K562 (cell line): ENCODE measurements around the gene LRRC74B. TPM values are rescaled to one million over a fixed set of nuclear protein-coding genes. Genes with fewer than 3 reads are reported as not detected.
A peak's percentile ranks its signal among the peaks of the same experiment; 100 is the strongest.

Experiments used
- ATAC-seq: fragments of 200-7000 bp; cut with Tn5 transposase; 3 replicates; pipeline ENCODE4 v1.9.1; 2020; ENCODE audit warnings: moderate library complexity
- BruUV-seq: library from RNA; stranded (reverse); fragments of 400-500 nt; replicated peaks from 2 replicates; lab custom pipeline; 2021; lab: Mats Ljungman, UMichigan
- CTCF ChIA-PET: fragments of 300-600 bp; formaldehyde crosslinking; extraction: SDS; loops from one replicate; lab custom pipeline; 2021; ENCODE audit warnings: low intra/inter-chr PET ratio; lab: Yijun Ruan, JAX
- POLR2A ChIA-PET: fragments of 300-600, 350-650 bp; sonication (Branson Sonifier 250); formaldehyde crosslinking; extraction: SDS; loops from one replicate; lab custom pipeline; 2021; ENCODE audit warnings: antibody characterized with exemption, inconsistent platforms; lab: Yijun Ruan, JAX
- DNase-seq, 4 experiments: peaks; one replicate each; pipeline versions ENCODE4 v3.0.0 to v3.0.0-alpha.2; 2011 to 2018; ENCODE audit warnings: low spot score in 3 of 4, mixed read lengths in 3 of 4; ENCODE audit errors: extremely low read depth in 1 of 4
- FAIRE-seq: peaks from 2 replicates; lab custom pipeline; 2011; peaks lifted over from hg19 to GRCh38; lab: Jason Lieb, UNC
- H2AFZ ChIP-seq: 2 replicates; pipeline ENCODE4 v1.6.0; 2011; ENCODE audit warnings: low read depth, low read length, control low read depth, inconsistent platforms
- H3K27ac ChIP-seq: fragments of 200-600 bp; 3 replicates; pipeline ENCODE4 v1.8.0; 2011; ENCODE audit warnings: low read depth, mild to moderate bottlenecking, control low read depth, inconsistent platforms, low read length, moderate library complexity, mixed read lengths; ENCODE audit errors: extremely low read depth
- H3K27me3 ChIP-seq, 2 experiments: fragments of 300-600 bp in 1 of 2; 2 replicates in 1 of 2; 3 replicates in 1 of 2; pipeline versions ENCODE4 v1.6.0 to v1.8.0; 2011; ENCODE audit warnings: inconsistent platforms in 2 of 2, low read length in 2 of 2, mild to moderate bottlenecking in 1 of 2, mixed read lengths in 1 of 2, moderate library complexity in 1 of 2; ENCODE audit not compliant: control insufficient read depth in 2 of 2, insufficient read depth in 2 of 2
- H3K36me3 ChIP-seq: fragments of 300-600 bp; 3 replicates; pipeline ENCODE4 v1.8.0; 2011; ENCODE audit warnings: mild to moderate bottlenecking, low read length, inconsistent platforms; ENCODE audit not compliant: control insufficient read depth, insufficient read depth
- H3K4me1 ChIP-seq, 2 experiments: fragments of 200-600 bp in 1 of 2; replicated peaks in 1 of 2; 2 replicates in 1 of 2; 3 replicates in 1 of 2; pipeline versions ENCODE4 v1.5.1 to v1.8.0; 2011; ENCODE audit warnings: inconsistent platforms in 2 of 2, low read length in 2 of 2, mild to moderate bottlenecking in 1 of 2, mixed read lengths in 1 of 2, moderate library complexity in 1 of 2; ENCODE audit not compliant: control insufficient read depth in 2 of 2, insufficient read depth in 2 of 2
- H3K4me2 ChIP-seq: 2 replicates; pipeline ENCODE4 v1.6.1; 2011; ENCODE audit warnings: low read length, control low read depth, inconsistent platforms, mixed read lengths; ENCODE audit not compliant: insufficient read depth
- H3K4me3 ChIP-seq: fragments of 200-600 bp; sonication (generic), shearing (Covaris generic); 2 replicates; pipeline ENCODE4 v1.5.1; 2016; ENCODE audit warnings: control low read depth, inconsistent platforms
- H3K79me2 ChIP-seq: fragments of 200-600 bp; 3 replicates; pipeline ENCODE4 v1.8.0; 2011; ENCODE audit warnings: low read length, inconsistent platforms; ENCODE audit not compliant: control insufficient read depth, insufficient read depth
- H3K9ac ChIP-seq, 2 experiments: 2 replicates each; pipeline versions ENCODE4 v1.6.0 to v1.6.1; 2011; ENCODE audit warnings: low read depth in 2 of 2, low read length in 2 of 2, control low read depth in 1 of 2, inconsistent platforms in 1 of 2, mild to moderate bottlenecking in 1 of 2, mixed read lengths in 1 of 2; ENCODE audit not compliant: insufficient read depth in 1 of 2
- H3K9me1 ChIP-seq: one replicate; pipeline ENCODE4 v1.6.0; 2011; ENCODE audit warnings: inconsistent platforms, mild to moderate bottlenecking, low read length, moderate library complexity; ENCODE audit not compliant: control insufficient read depth, insufficient read depth
- H3K9me3 ChIP-seq: replicated peaks from 2 replicates; pipeline ENCODE4 v1.5.1; 2011; ENCODE audit warnings: low read depth, low read length, inconsistent platforms; ENCODE audit not compliant: control insufficient read depth, insufficient read depth
- H4K20me1 ChIP-seq: replicated peaks from 2 replicates; pipeline ENCODE4 v1.6.1; 2011; ENCODE audit warnings: low read length, inconsistent platforms, mixed read lengths; ENCODE audit not compliant: control insufficient read depth, insufficient read depth
- CHD2 ChIP-seq: IDR thresholded peaks from 2 replicates; pipeline ENCODE4 v1.6.1; 2011; ENCODE audit warnings: low read depth, low read length
- E2F3 ChIP-seq: fragments of 250-450 bp; sonication (Bioruptor Pico); IDR thresholded peaks from 2 replicates; pipeline ENCODE4 v1.4.0; 2020; ENCODE audit warnings: mild to moderate bottlenecking
- ETS1 ChIP-seq: conservative IDR thresholded peaks from 2 replicates; pipeline ENCODE4 v1.6.1; 2011; ENCODE audit warnings: low read depth, mild to moderate bottlenecking, low read length; ENCODE audit not compliant: control insufficient read depth
- FOXO4 ChIP-seq: fragments of 450-650 bp; formaldehyde crosslinking; IDR thresholded peaks from 2 replicates; pipeline ENCODE4 v1.4.0; 2020; ENCODE audit warnings: mild to moderate bottlenecking, moderate library complexity
- JUNB ChIP-seq: fragments of 450-650 bp; formaldehyde crosslinking; conservative IDR thresholded peaks from 2 replicates; pipeline ENCODE4 v1.4.0; 2020; ENCODE audit warnings: mild to moderate bottlenecking
- KDM5B ChIP-seq: fragments of 200-600 bp; sonication (generic); IDR thresholded peaks from 2 replicates; pipeline ENCODE4 v1.6.1; 2012; ENCODE audit warnings: low read depth, mild to moderate bottlenecking, moderate library complexity, low read length, control low read depth, inconsistent platforms; ENCODE audit not compliant: insufficient replicate concordance
- MYC ChIP-seq, 2 experiments: fragments of 250-450 bp in 1 of 2; sonication (Bioruptor Pico) in 1 of 2; IDR thresholded peaks; 2 replicates each; pipeline versions ENCODE4 v1.5.1 to v1.6.1; 2012 to 2021; ENCODE audit warnings: low read depth in 2 of 2, borderline replicate concordance in 1 of 2, improper control_type of control experiment in 1 of 2, low read length in 1 of 2, mild to moderate bottlenecking in 1 of 2, moderate library complexity in 1 of 2
- NR2C2 ChIP-seq, 2 experiments: fragments of 200-800 bp in 1 of 2; sonication (Bioruptor generic) in 1 of 2; sonication (generic) in 1 of 2; formaldehyde crosslinking in 1 of 2; IDR thresholded peaks; 2 replicates each; pipeline versions ENCODE4 v1.6.1 to v1.8.0; 2016 to 2022; ENCODE audit warnings: mild to moderate bottlenecking in 1 of 2, missing compliant biosample characterization in 1 of 2, missing genetic modification characterization in 1 of 2, missing genetic modification reagents in 1 of 2
- POLR2AphosphoS2 ChIP-seq: IDR thresholded peaks from 2 replicates; pipeline ENCODE4 v1.6.1; 2012; ENCODE audit warnings: low read length, improper control_type of control experiment
- TBL1XR1 ChIP-seq, 2 experiments: IDR thresholded peaks; 2 replicates each; pipeline ENCODE4 v1.6.1; 2012; ENCODE audit warnings: improper control_type of control experiment in 2 of 2, low read length in 2 of 2, mild to moderate bottlenecking in 1 of 2
- ZNF197 ChIP-seq: fragments of 200-800 bp; sonication (Bioruptor generic); IDR thresholded peaks from 2 replicates; pipeline ENCODE4 v1.6.1; 2016; ENCODE audit warnings: low read depth, missing genetic modification characterization, missing compliant biosample characterization
- ZNF431 ChIP-seq: sonication (generic); formaldehyde crosslinking; IDR thresholded peaks from 2 replicates; pipeline ENCODE4 v1.8.0; 2022; ENCODE audit warnings: mild to moderate bottlenecking, missing genetic modification reagents
- ZNF76 ChIP-seq: fragments of 250-450 bp; sonication (Bioruptor Pico); IDR thresholded peaks from 2 replicates; pipeline ENCODE4 v1.4.0; 2020; ENCODE audit warnings: mild to moderate bottlenecking, moderate library complexity, borderline replicate concordance
- WGBS: fragments of 100-300 bp; shearing (Covaris generic); methylation state at CpG from one replicate; pipeline ENCODE4 v1.1.6; 2016; ENCODE audit warnings: low coverage, mixed read lengths; ENCODE audit not compliant: insufficient coverage; ENCODE audit errors: missing lambda C conversion rate; 5-methylcytosine and 5-hydroxymethylcytosine counted together
- in situ Hi-C: fragments of 300-500 bp; cut with MboI; formaldehyde crosslinking; loops from 4 replicates; pipeline ENCODE4 v1.15.0; 2018; ENCODE audit warnings: inconsistent platforms, mixed read lengths
- intact Hi-C: fragments of 100-400 bp; cut with micrococcal nuclease; formaldehyde crosslinking; loops from 2 replicates; pipeline ENCODE4 v1.14.2; 2022
- polyA plus RNA-seq, 8 experiments: library from polyadenylated mRNA; depleted of rRNA in 4 of 8; stranded (reverse) in 5 of 8; unstranded in 3 of 8; fragments of >200 nt; fragmentation: Nextera tagmentation in 2 of 8; fragmentation: Illumina TruSeq in 1 of 8; extraction: Ambion mirVana in 2 of 8; extraction: Trizol in 1 of 8; gene quantifications; 2 replicates each; pipeline versions ENCODE4 v1.2.1 to v1.2.3, GENCODE V29; 2011 to 2014; ENCODE audit warnings: inconsistent platforms in 1 of 8, missing spikeins in 1 of 8
- total RNA-seq, 7 experiments: library from RNA; depleted of rRNA in 6 of 7; stranded (reverse); fragments of >200 nt in 6 of 7; fragmentation: Illumina TruSeq in 2 of 7; extraction: Trizol in 2 of 7; gene quantifications; 2 replicates each; pipeline versions ENCODE4 v1.2.1 to v1.2.3, GENCODE V29; 2011 to 2021; ENCODE audit warnings: low replicate concordance in 1 of 7

LRRC74B gene
- total and polyA plus RNA-seq, 9 of the 15 experiments (the other 6 are each of a cell fraction or from before 2014, with no cell fraction given), result not detected

GRCh38 chr22:20998411-20999336, 47.1 kb upstream of the LRRC74B start:
- no peak for ATAC-seq
- TF ChIP-seq TBL1XR1 (IDR thresholded peaks at IDR 0.05; ENCODE audit: low read length in 2 of 2) (peak; percentile 27 to 49; a peak in 2 of 4 replicates), MYC (IDR thresholded peaks at IDR 0.05; ENCODE audit: low read depth, low read length) (0 out of 2 replicates have a peak, but pooled peaks have one; percentile 7), MYC (CRISPR knock-in tag; IDR thresholded peaks at IDR 0.05; ENCODE audit: borderline replicate concordance, low read depth) (0 out of 2 replicates have a peak, but pooled peaks have one; percentile 16), POLR2AphosphoS2 (peak; percentile 96), JUNB (CRISPR knock-in tag) (0 out of 2 replicates have a peak, but pooled peaks have one; percentile 1), E2F3 (peak; percentile 19; the same call in 1 of the 2 replicates), ZNF431 (no peak), ETS1 (no peak), NR2C2 (CRISPR knock-in tag; IDR thresholded peaks at IDR 0.05) (no peak), NR2C2 (tag; IDR thresholded peaks at IDR 0.05) (no peak), ZNF197 (no peak), ZNF76 (peak; percentile 79), CHD2 (peak; percentile 14; the same call in 1 of the 2 replicates), KDM5B (peak; percentile 57), FOXO4 (CRISPR knock-in tag) (peak; percentile 46; the same call in 1 of the 2 replicates)

More at GRCh38 chr22:20998411-20999336, 47.1 kb upstream of the LRRC74B start:
- no peaks in the 10 kb centered on the region for H3K9me1 ChIP-seq
- WGBS, result 67% methylated on average over 7 of the region's 7 CpGs
- peaks cover 21 to 93% of the 10 kb centered on the region in 2 experiments for H3K4me1 ChIP-seq
- in situ Hi-C loops, result no loop called here
- DNase-seq (peak in 1 of 4 experiments; percentile 63), FAIRE-seq (no peak)
- H3K79me2 ChIP-seq, result peaks cover 42% of the 10 kb centered on the region
- H3K27ac ChIP-seq, result no peak overlapping the region; the same call in 2 of the 3 replicates
- BruUV-seq, result no TSS peak
- H3K4me3 ChIP-seq, result no peak overlapping the region
- peaks cover 73% of the 10 kb centered on the region for H3K36me3 ChIP-seq
- H3K27me3 ChIP-seq, result no peaks in the 10 kb centered on the region
- H3K9ac ChIP-seq, result peak overlapping the region in 1 of 2 experiments; percentile 93; a peak in 2 of 4 replicates
- CTCF ChIA-PET, result no interaction called here
- no peaks in the 10 kb centered on the region for H3K9me3 ChIP-seq
- intact Hi-C loops, result no loop called here
- no peak overlapping the region for H3K4me2 ChIP-seq
- no peak overlapping the region for H2AFZ ChIP-seq
- POLR2A ChIA-PET, result interaction anchor here (0.6 to 17.9 kb wide), 22 partner anchors 9 to 522 kb away, joined by 3 to 451 read pairs (median 5); partner anchors contain the start of genes AIFM3, CRKL, LZTR1 and P2RX6
- peaks cover 28% of the 10 kb centered on the region; the same call in 1 of the 2 replicates for H4K20me1 ChIP-seq
